H1 (cell line): Measurements from ENCODE around the gene VAV2. TPM values are rescaled to one million over a fixed set of nuclear protein-coding genes. Genes with fewer than 3 reads are reported as not detected.
A peak's percentile ranks its signal among the peaks of the same experiment; 100 is the strongest.

ENCODE experiments used
- CTCF ChIA-PET: fragments of 300-600 bp; sonication (Branson Sonifier 250); formaldehyde crosslinking; loops from one replicate; lab custom pipeline; 2021; ENCODE audit not compliant: partially characterized antibody; lab: Charles Lee
- POLR2A ChIA-PET: fragments of 300-600 bp; sonication (Branson Sonifier 250); formaldehyde crosslinking; loops from one replicate; lab custom pipeline; 2021; ENCODE audit warnings: inconsistent platforms; ENCODE audit not compliant: partially characterized antibody; lab: Charles Lee
- DNase-seq, 2 experiments: peaks; one replicate each; pipeline versions ENCODE4 v3.0.0 to v3.0.0-alpha.2; 2010 to 2022; ENCODE audit warnings: low spot score in 2 of 2, low read depth in 1 of 2, mixed read lengths in 1 of 2
- FAIRE-seq: peaks from 2 replicates; lab custom pipeline; 2011; peaks lifted over from hg19 to GRCh38; lab: Jason Lieb, UNC
- H2AFZ ChIP-seq: 2 replicates; pipeline ENCODE4 v1.8.1; 2012; ENCODE audit warnings: low read length, inconsistent platforms
- H2AK5ac ChIP-seq: 2 replicates; pipeline ENCODE4 v1.6.1; 2013; ENCODE audit warnings: low read depth, low read length
- H2BK120ac ChIP-seq: replicated peaks from 2 replicates; pipeline ENCODE3; 2013; ENCODE audit warnings: low read depth, low read length, inconsistent platforms
- H2BK12ac ChIP-seq: 2 replicates; pipeline ENCODE4 v1.6.1; 2013; ENCODE audit warnings: low read depth, low read length
- H2BK15ac ChIP-seq: 2 replicates; pipeline ENCODE4 v1.6.1; 2013; ENCODE audit warnings: low read length
- H2BK20ac ChIP-seq: 2 replicates; pipeline ENCODE4 v1.6.1; 2013; ENCODE audit warnings: low read length
- H2BK5ac ChIP-seq: 2 replicates; pipeline ENCODE4 v1.6.1; 2013; ENCODE audit warnings: low read depth, low read length
- H3K14ac ChIP-seq: 2 replicates; pipeline ENCODE4 v1.6.1; 2013; ENCODE audit warnings: inconsistent platforms; ENCODE audit not compliant: insufficient read length
- H3K18ac ChIP-seq: 2 replicates; pipeline ENCODE4 v1.6.1; 2013; ENCODE audit warnings: low read length; ENCODE audit errors: extremely low read depth
- H3K23ac ChIP-seq: 2 replicates; pipeline ENCODE4 v1.6.1; 2013; ENCODE audit warnings: inconsistent platforms; ENCODE audit not compliant: insufficient read length
- H3K23me2 ChIP-seq: 2 replicates; pipeline ENCODE4 v1.6.1; 2013; ENCODE audit warnings: low read depth, low read length
- H3K27ac ChIP-seq: 2 replicates; pipeline ENCODE4 v1.6.1; 2011; ENCODE audit warnings: low read depth, low read length, inconsistent platforms
- H3K27me3 ChIP-seq, 4 experiments: replicated peaks in 1 of 4; 1 replicate in 1 of 4; 2 replicates in 3 of 4; pipeline versions ENCODE4 v1.6.1 to v1.8.1; 2011 to 2013; ENCODE audit warnings: low read length in 3 of 4, mild to moderate bottlenecking in 3 of 4, inconsistent platforms in 2 of 4, mixed read lengths in 2 of 4, moderate library complexity in 1 of 4; ENCODE audit not compliant: control insufficient read depth in 3 of 4, insufficient read depth in 3 of 4; ENCODE audit errors: extremely low read depth in 1 of 4
- H3K36me3 ChIP-seq, 4 experiments: 2 replicates each; pipeline versions ENCODE4 v1.6.1 to v1.8.1; 2011 to 2013; ENCODE audit warnings: mild to moderate bottlenecking in 4 of 4, low read length in 3 of 4, moderate library complexity in 2 of 4, control low read depth in 1 of 4, inconsistent platforms in 1 of 4; ENCODE audit not compliant: insufficient read depth in 4 of 4, control insufficient read depth in 2 of 4
- H3K4ac ChIP-seq: replicated peaks from 2 replicates; pipeline ENCODE3; 2013; ENCODE audit warnings: low read length, low read depth, mixed read lengths, inconsistent platforms; ENCODE audit not compliant: insufficient read length
- H3K4me1 ChIP-seq, 4 experiments: replicated peaks in 1 of 4; 1 replicate in 1 of 4; 2 replicates in 3 of 4; pipeline versions ENCODE4 v1.6.1 to v1.8.1; 2011 to 2013; ENCODE audit warnings: low read length in 3 of 4, inconsistent platforms in 2 of 4, mixed read lengths in 1 of 4; ENCODE audit not compliant: insufficient read depth in 4 of 4, control insufficient read depth in 3 of 4
- H3K4me2 ChIP-seq, 2 experiments: 2 replicates each; pipeline versions ENCODE4 v1.6.1 to v1.8.1; 2011 to 2013; ENCODE audit warnings: low read depth in 2 of 2, low read length in 2 of 2, control low read depth in 1 of 2, inconsistent platforms in 1 of 2, mild to moderate bottlenecking in 1 of 2; ENCODE audit not compliant: insufficient read depth in 1 of 2
- H3K4me3 ChIP-seq, 4 experiments: fragments of 200-600, 300-600 bp in 1 of 4; sonication (generic), shearing (Covaris generic), sonication (Bioruptor Twin) in 1 of 4; 2 replicates each; pipeline versions ENCODE4 v1.5.1 to v1.8.1; 2011 to 2016; ENCODE audit warnings: low read length in 4 of 4, low read depth in 3 of 4, control low read depth in 2 of 4, inconsistent platforms in 2 of 4, mild to moderate bottlenecking in 2 of 4, mixed read lengths in 1 of 4, moderate library complexity in 1 of 4; ENCODE audit not compliant: insufficient read depth in 2 of 4; ENCODE audit errors: extremely low read depth in 1 of 4
- H3K56ac ChIP-seq: replicated peaks from 2 replicates; pipeline ENCODE3; 2013; ENCODE audit warnings: low read depth, mild to moderate bottlenecking, mixed read lengths, low read length, inconsistent platforms; ENCODE audit not compliant: insufficient read length
- H3K79me1 ChIP-seq: 2 replicates; pipeline ENCODE4 v1.6.1; 2013; ENCODE audit warnings: low read depth, low read length, control low read depth
- H3K79me2 ChIP-seq, 2 experiments: 2 replicates each; pipeline versions ENCODE4 v1.6.1 to v1.8.1; 2012 to 2013; ENCODE audit warnings: low read length in 2 of 2, mild to moderate bottlenecking in 2 of 2, inconsistent platforms in 1 of 2; ENCODE audit not compliant: insufficient read depth in 2 of 2, control insufficient read depth in 1 of 2
- H3K9ac ChIP-seq, 4 experiments: replicated peaks in 1 of 4; 1 replicate in 1 of 4; 2 replicates in 3 of 4; pipeline versions ENCODE4 v1.6.1 to v1.8.1; 2011 to 2013; ENCODE audit warnings: low read depth in 3 of 4, low read length in 3 of 4, control low read depth in 2 of 4, mild to moderate bottlenecking in 2 of 4, moderate library complexity in 2 of 4, inconsistent platforms in 1 of 4; ENCODE audit errors: extremely low read depth in 1 of 4
- H3K9me3 ChIP-seq, 2 experiments: 2 replicates each; pipeline versions ENCODE4 v1.6.1 to v1.8.1; 2012 to 2013; ENCODE audit warnings: mild to moderate bottlenecking in 2 of 2, moderate library complexity in 2 of 2, control low read depth in 1 of 2, inconsistent platforms in 1 of 2, low read depth in 1 of 2, low read length in 1 of 2, mixed read lengths in 1 of 2; ENCODE audit not compliant: insufficient read depth in 2 of 2
- H4K20me1 ChIP-seq, 2 experiments: replicated peaks in 1 of 2; 2 replicates each; pipeline versions ENCODE3 to v1.8.1; 2011 to 2013; ENCODE audit warnings: inconsistent platforms in 2 of 2, low read length in 2 of 2, mild to moderate bottlenecking in 1 of 2; ENCODE audit not compliant: insufficient read depth in 2 of 2, control insufficient read depth in 1 of 2
- H4K5ac ChIP-seq: 2 replicates; pipeline ENCODE4 v1.6.1; 2013; ENCODE audit warnings: low read length, low read depth, mixed read lengths, inconsistent platforms; ENCODE audit not compliant: insufficient read length
- H4K8ac ChIP-seq: 2 replicates; pipeline ENCODE4 v1.8.0; 2013; ENCODE audit warnings: mild to moderate bottlenecking, moderate library complexity, low read length, inconsistent platforms; ENCODE audit not compliant: insufficient read depth; ENCODE audit errors: extremely low read depth
- H4K91ac ChIP-seq: replicated peaks from 2 replicates; pipeline ENCODE3; 2013; ENCODE audit warnings: low read length, mixed read lengths, inconsistent platforms; ENCODE audit not compliant: insufficient read length
- BACH1 ChIP-seq: IDR thresholded peaks from 2 replicates; pipeline ENCODE4 v1.6.1; 2012; ENCODE audit warnings: low read length, improper control_type of control experiment
- MAFK ChIP-seq: IDR thresholded peaks from 2 replicates; pipeline ENCODE4 v1.6.1; 2012; ENCODE audit warnings: low read depth, mild to moderate bottlenecking, improper control_type of control experiment, low read length
- MAX ChIP-seq: IDR thresholded peaks from 2 replicates; pipeline ENCODE4 v1.6.1; 2012; ENCODE audit warnings: inconsistent platforms
- RAD21 ChIP-seq, 2 experiments: IDR thresholded peaks in 1 of 2; conservative IDR thresholded peaks in 1 of 2; 2 replicates each; pipeline ENCODE4 v1.6.1; 2011; ENCODE audit warnings: low read depth in 2 of 2, low read length in 2 of 2, improper control_type of control experiment in 1 of 2, inconsistent platforms in 1 of 2, mild to moderate bottlenecking in 1 of 2, moderate library complexity in 1 of 2
- SIX5 ChIP-seq: IDR thresholded peaks from 2 replicates; pipeline ENCODE4 v1.6.1; 2011; ENCODE audit warnings: mild to moderate bottlenecking, low read depth, low read length
- TBP ChIP-seq: IDR thresholded peaks from 2 replicates; pipeline ENCODE4 v1.6.1; 2011; ENCODE audit warnings: low read depth, low read length, improper control_type of control experiment
- TEAD4 ChIP-seq: IDR thresholded peaks from 2 replicates; pipeline ENCODE4 v1.6.1; 2012; ENCODE audit warnings: low read depth, low read length, inconsistent platforms, mixed read lengths
- ZNF274 ChIP-seq: IDR thresholded peaks from 2 replicates; pipeline ENCODE4 v1.7.0; 2012; ENCODE audit warnings: low read length, borderline replicate concordance; ENCODE audit errors: extremely low read depth
- WGBS, 2 experiments: shearing (Covaris generic) in 1 of 2; methylation state at CpG; one replicate each; pipeline versions ENCODE4 v1.1.6 to v1.1.7; 2013 to 2015; ENCODE audit warnings: low lambda C conversion rate in 2 of 2, mixed read lengths in 2 of 2, inconsistent platforms in 1 of 2, low coverage in 1 of 2, missing lambda C conversion rate in 1 of 2; ENCODE audit not compliant: insufficient replicate concordance in 2 of 2, insufficient coverage in 1 of 2, insufficient read length in 1 of 2; ENCODE audit errors: extremely low coverage in 1 of 2, missing lambda C conversion rate in 1 of 2; 5-methylcytosine and 5-hydroxymethylcytosine counted together
- polyA plus RNA-seq, 7 experiments: library from polyadenylated mRNA; depleted of rRNA in 3 of 7; stranded (reverse) in 5 of 7; unstranded in 2 of 7; fragments of >200 nt in 5 of 7; fragments of 200-250 nt in 2 of 7; gene quantifications; 1 replicate in 5 of 7; 2 replicates in 1 of 7; 4 replicates in 1 of 7; pipeline versions ENCODE4 v1.2.1 to v1.2.3, GENCODE V29; 2011 to 2013; ENCODE audit warnings: missing spikeins in 2 of 7, mixed read lengths in 2 of 7
- total RNA-seq: library from RNA; stranded (reverse); fragmentation: NEBNext Ultra II Directional; extraction: Animal tissue kit (Norgen Biotek cat#: 25700); gene quantifications from 2 replicates; pipeline ENCODE4 v1.2.1, GENCODE V29; 2021
- TF ChIP-seq, protein P1 (sequence below): IDR thresholded peaks from 2 replicates; pipeline ENCODE4 v1.6.1; 2012; ENCODE audit warnings: low read length, inconsistent platforms

The VAV2 gene
- total and polyA plus RNA-seq, 2 of the 8 experiments (the other 6 are each of a cell fraction or from before 2014, with no cell fraction given), result 13.6 to 37.6 TPM

DNA sequence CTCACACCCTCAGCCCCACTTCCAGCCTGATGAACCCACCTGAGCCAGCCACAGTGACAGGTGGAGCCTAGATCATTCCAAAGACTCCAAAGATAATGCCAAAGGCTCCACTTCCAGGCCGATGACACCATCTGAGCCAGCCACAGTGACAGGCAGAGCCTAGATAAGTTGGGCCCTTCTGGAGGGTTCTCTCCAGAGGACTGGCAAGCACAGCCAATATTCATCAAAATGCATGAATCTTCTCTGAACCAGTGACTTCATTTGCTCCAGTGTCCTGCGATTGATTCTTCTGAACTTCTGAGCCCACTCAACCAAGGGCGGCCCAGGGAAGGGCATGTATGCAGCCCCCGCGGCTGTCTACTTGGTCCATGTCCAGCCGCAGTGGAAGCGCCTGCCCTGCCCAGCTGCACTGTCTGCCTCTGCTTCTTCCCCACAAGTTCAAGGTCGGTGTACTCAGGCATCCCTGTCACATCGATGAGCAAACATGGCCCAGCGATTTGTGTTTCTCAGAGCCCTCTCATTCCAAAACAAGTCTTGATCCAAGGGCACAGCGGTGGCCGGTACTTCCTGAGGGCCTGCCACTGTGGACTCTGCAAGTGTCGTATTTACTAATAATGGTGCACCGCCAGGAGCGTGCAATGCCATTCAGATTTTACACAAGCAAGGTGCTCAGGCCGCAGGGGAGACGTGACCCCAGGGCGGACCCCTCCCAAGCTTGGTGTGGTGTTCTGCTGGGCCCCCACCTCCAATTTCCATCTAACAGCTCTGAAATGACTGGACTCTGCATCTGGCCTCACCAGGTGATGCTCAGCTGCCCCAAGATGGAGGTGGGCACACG is 107.0 kb downstream of the VAV2 start:
- no peak overlapping the region; the same call in 1 of the 2 replicates for H3K18ac ChIP-seq
- POLR2A ChIA-PET, result interaction anchor here (1.5 kb wide), 1 partner anchor 108 kb away, joined by 3 read pairs; no protein-coding TSS in a partner anchor
- H2BK12ac ChIP-seq, result 0 out of 2 replicates have a peak overlapping the region, but pooled peaks have one; percentile 27
- FAIRE-seq (no peak), DNase-seq (peak in 1 of 2 experiments; percentile 42)
- no peak overlapping the region for H3K4me3 ChIP-seq
- peaks cover 4 to 6% of the 10 kb centered on the region in 2 experiments for H4K20me1 ChIP-seq
- H4K8ac ChIP-seq, result no peak overlapping the region
- H2AK5ac ChIP-seq, result no peak overlapping the region
- no peak overlapping the region for H2BK20ac ChIP-seq
- no peaks in the 10 kb centered on the region for H3K9me3 ChIP-seq
- no peak overlapping the region for H3K23ac ChIP-seq
- CTCF ChIA-PET, result interaction anchor here (1.3 kb wide), 1 partner anchor 10 kb away, joined by 3 read pairs; no protein-coding TSS in a partner anchor
- H3K79me2 ChIP-seq, result peaks cover 0 to 65% of the 10 kb centered on the region in 2 experiments; a peak in 2 of 4 replicates
- peaks cover 14% of the 10 kb centered on the region for H3K79me1 ChIP-seq
- no peak overlapping the region for H3K56ac ChIP-seq
- no peaks in the 10 kb centered on the region for H3K23me2 ChIP-seq
- H3K27me3 ChIP-seq, result no peaks in the 10 kb centered on the region
- H4K91ac ChIP-seq, result no peak overlapping the region
- no peak overlapping the region for H3K14ac ChIP-seq
- peak overlapping the region; percentile 63; the same call in 1 of the 2 replicates for H2BK5ac ChIP-seq
- H3K4me1 ChIP-seq, result peaks cover 0 to 49% (median 31%) of the 10 kb centered on the region in 4 experiments; a peak in 6 of 7 replicates
- no peak overlapping the region for H3K27ac ChIP-seq
- H2AFZ ChIP-seq, result no peak overlapping the region
- H3K4ac ChIP-seq, result no peak overlapping the region
- no peak overlapping the region for H2BK15ac ChIP-seq
- no peak overlapping the region for H2BK120ac ChIP-seq
- H3K4me2 ChIP-seq, result no peak overlapping the region
- H4K5ac ChIP-seq, result no peak overlapping the region
- no peak overlapping the region for H3K9ac ChIP-seq
- H3K36me3 ChIP-seq, result no peaks in the 10 kb centered on the region
- 90% methylated on average over 19 of the region's 19 CpGs; no CpG with 5 or more reads in 1 of the 2 experiments for WGBS, 2 experiments
- TF ChIP-seq RAD21 (IDR thresholded peaks at IDR 0.05 in 1 of 2, conservative IDR thresholded peaks at IDR 0.05 in 1 of 2; ENCODE audit: low read depth in 2 of 2, low read length in 2 of 2), result no peak
- no peak for TF ChIP-seq TEAD4
- TF ChIP-seq SIX5, result no peak
- TF ChIP-seq, protein P1, sequence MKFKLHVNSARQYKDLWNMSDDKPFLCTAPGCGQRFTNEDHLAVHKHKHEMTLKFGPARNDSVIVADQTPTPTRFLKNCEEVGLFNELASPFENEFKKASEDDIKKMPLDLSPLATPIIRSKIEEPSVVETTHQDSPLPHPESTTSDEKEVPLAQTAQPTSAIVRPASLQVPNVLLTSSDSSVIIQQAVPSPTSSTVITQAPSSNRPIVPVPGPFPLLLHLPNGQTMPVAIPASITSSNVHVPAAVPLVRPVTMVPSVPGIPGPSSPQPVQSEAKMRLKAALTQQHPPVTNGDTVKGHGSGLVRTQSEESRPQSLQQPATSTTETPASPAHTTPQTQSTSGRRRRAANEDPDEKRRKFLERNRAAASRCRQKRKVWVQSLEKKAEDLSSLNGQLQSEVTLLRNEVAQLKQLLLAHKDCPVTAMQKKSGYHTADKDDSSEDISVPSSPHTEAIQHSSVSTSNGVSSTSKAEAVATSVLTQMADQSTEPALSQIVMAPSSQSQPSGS, result no peak
- TF ChIP-seq TBP, result no peak
- TF ChIP-seq MAFK, result no peak
- no peak for TF ChIP-seq BACH1
- TF ChIP-seq ZNF274, result no peak
- no peak for TF ChIP-seq MAX
